HUES6 (cell line): Measurements from ENCODE around the gene FEZ2.

Source experiments
- H3K27ac ChIP-seq: 2 replicates; pipeline ENCODE4 v1.7.0; 2013; ENCODE audit warnings: low read depth, mild to moderate bottlenecking, low read length, inconsistent platforms
- H3K27me3 ChIP-seq: 2 replicates; pipeline ENCODE4 v1.6.1; 2013; ENCODE audit warnings: low read length; ENCODE audit not compliant: control insufficient read depth, insufficient read depth
- H3K36me3 ChIP-seq: 2 replicates; pipeline ENCODE4 v1.6.1; 2013; ENCODE audit warnings: low read length; ENCODE audit not compliant: control insufficient read depth, insufficient read depth
- H3K4me1 ChIP-seq: 2 replicates; pipeline ENCODE4 v1.6.1; 2013; ENCODE audit warnings: low read length; ENCODE audit not compliant: control insufficient read depth, insufficient read depth
- H3K4me3 ChIP-seq: 2 replicates; pipeline ENCODE4 v1.5.1; 2013; ENCODE audit warnings: low read depth, low read length
- H3K9ac ChIP-seq: one replicate; pipeline ENCODE4 v1.6.1; 2013; ENCODE audit warnings: mild to moderate bottlenecking, low read length
- H3K9me3 ChIP-seq: 2 replicates; pipeline ENCODE4 v1.6.1; 2013; ENCODE audit warnings: low read depth, low read length; ENCODE audit not compliant: control insufficient read depth, insufficient read depth

Gene FEZ2, protein sequence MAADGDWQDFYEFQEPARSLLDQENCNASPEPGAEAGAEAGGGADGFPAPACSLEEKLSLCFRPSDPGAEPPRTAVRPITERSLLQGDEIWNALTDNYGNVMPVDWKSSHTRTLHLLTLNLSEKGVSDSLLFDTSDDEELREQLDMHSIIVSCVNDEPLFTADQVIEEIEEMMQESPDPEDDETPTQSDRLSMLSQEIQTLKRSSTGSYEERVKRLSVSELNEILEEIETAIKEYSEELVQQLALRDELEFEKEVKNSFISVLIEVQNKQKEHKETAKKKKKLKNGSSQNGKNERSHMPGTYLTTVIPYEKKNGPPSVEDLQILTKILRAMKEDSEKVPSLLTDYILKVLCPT

GRCh38 chr2:36597532-36598377, at the start of gene FEZ2:
FEZ2 (minus strand) TSS chr2:36598168; CDS start chr2:36598142, 26 bp downstream.
- Histone ChIP-seq H3K9ac (peak within 1 kb of the TSS; percentile 39), H3K27me3 (peaks cover 14% of the 10 kb centered on the region), H3K4me1 (peaks cover 16% of the 10 kb centered on the region), H3K4me3 (peak within 1 kb of the TSS; percentile 74), H3K27ac (no peak within 1 kb of the TSS), H3K36me3 (peaks cover 4% of the 10 kb centered on the region; the same call in 1 of the 2 replicates), H3K9me3 (no peaks in the 10 kb centered on the region)

- no peak overlapping the region for H3K27ac ChIP-seq
- no peaks in the 10 kb centered on the region for H3K27me3 ChIP-seq
- no peaks in the 10 kb centered on the region for H3K4me1 ChIP-seq
- no peak overlapping the region for H3K9ac ChIP-seq
- no peaks in the 10 kb centered on the region for H3K36me3 ChIP-seq
- no peak overlapping the region for H3K4me3 ChIP-seq
- H3K9me3 ChIP-seq: peaks cover 14% of the 10 kb centered on the region
These were observed 37.1 kb upstream of the FEZ2 start for GRCh38 chr2:36634981-36635597.

DNA sequence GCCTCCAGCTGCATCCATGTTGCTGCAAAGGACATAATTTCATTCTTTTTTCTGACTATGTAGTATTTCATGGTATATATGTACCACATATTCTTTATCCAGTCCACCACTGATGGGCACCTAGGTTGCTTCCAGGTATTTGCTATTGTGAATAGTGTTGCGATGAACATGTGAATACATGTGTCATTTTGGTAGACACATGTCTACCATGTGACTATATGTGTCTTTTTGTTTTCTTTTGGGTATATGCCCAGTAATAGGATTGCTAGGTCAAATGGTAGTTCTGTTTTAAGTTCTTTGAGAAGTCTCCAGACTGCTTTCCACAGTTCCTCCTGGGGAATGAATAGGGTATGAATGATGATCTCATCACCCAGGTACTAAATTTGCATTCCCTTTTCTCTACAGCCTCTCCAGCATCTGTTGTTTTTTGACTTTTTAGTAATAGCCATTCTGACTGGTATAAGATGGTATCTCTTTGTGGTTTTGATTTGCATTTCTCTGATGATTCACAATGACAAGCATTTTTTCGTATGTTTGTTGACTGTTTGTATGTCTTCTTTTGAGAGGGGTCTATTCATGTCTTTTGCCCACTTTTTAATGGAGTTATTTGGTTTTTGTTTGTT, 35.6 kb upstream of the FEZ2 start:
- H3K36me3 ChIP-seq: no peaks in the 10 kb centered on the region
- H3K4me3 ChIP-seq: no peak overlapping the region
- H3K27me3 ChIP-seq: no peaks in the 10 kb centered on the region
- H3K9me3 ChIP-seq: peaks cover 14% of the 10 kb centered on the region
- H3K27ac ChIP-seq: no peak overlapping the region
- no peaks in the 10 kb centered on the region for H3K4me1 ChIP-seq
- no peak overlapping the region for H3K9ac ChIP-seq

DNA sequence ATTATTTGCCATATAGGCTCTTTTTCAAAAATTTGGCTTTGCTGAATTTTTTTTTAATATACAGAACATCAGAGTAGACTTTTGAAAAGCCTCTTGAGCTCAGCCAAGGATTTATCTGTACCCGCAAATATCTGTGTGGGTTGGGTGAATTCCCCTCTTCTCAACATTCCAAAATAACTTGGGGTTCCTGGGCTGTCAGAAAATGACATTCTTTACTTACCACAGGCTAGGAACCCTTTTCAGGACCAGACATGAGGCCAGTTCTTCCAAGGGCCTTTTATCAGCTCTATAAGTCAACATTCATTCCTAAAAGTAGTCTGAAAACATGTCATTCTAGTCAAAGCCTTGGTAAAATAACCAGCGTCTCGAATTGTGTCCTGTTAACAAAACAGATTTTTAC, 28.8 kb upstream of the FEZ2 start:
- Histone ChIP-seq H3K4me1 (no peaks in the 10 kb centered on the region), H3K27ac (no peak overlapping the region), H3K4me3 (no peak overlapping the region), H3K36me3 (no peaks in the 10 kb centered on the region), H3K9me3 (peaks cover 33% of the 10 kb centered on the region), H3K9ac (no peak overlapping the region), H3K27me3 (no peaks in the 10 kb centered on the region)

GRCh38 chr2:36626071-36626470, 28.1 kb upstream of the FEZ2 start:
- no peaks in the 10 kb centered on the region for H3K27me3 ChIP-seq
- no peak overlapping the region for H3K27ac ChIP-seq
- H3K36me3 ChIP-seq: no peaks in the 10 kb centered on the region
- H3K4me3 ChIP-seq: no peak overlapping the region
- H3K4me1 ChIP-seq: no peaks in the 10 kb centered on the region
- H3K9me3 ChIP-seq: peaks cover 26% of the 10 kb centered on the region
- H3K9ac ChIP-seq: no peak overlapping the region

GRCh38 chr2:36625304-36625703, 27.3 kb upstream of the FEZ2 start:
- H3K4me1 ChIP-seq: no peaks in the 10 kb centered on the region
- H3K9ac ChIP-seq: no peak overlapping the region
- H3K4me3 ChIP-seq: no peak overlapping the region
- H3K9me3 ChIP-seq: peaks cover 19% of the 10 kb centered on the region
- H3K27me3 ChIP-seq: no peaks in the 10 kb centered on the region
- no peaks in the 10 kb centered on the region for H3K36me3 ChIP-seq
- H3K27ac ChIP-seq: no peak overlapping the region

DNA sequence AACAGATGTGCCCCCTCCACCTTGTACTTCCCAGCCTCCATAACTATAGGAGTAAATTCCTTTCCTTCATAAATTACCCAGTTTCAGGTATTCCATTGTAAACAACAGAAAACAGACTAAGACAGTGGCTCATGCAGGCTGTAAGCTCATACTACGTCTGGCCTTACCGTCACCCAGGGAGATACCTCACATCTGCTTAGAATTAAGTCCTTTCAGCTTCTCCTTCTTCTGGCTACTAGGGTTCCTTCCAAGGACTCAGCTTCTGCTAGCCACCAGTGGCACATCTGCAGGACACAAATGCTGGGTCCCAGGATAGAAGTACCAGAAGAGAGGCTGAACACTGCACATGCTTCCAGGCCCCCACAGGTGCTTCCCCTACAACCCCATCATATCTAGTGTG, 22.4 kb upstream of the FEZ2 start:
- Histone ChIP-seq H3K9ac (no peak overlapping the region), H3K9me3 (peaks cover 9% of the 10 kb centered on the region), H3K27me3 (no peaks in the 10 kb centered on the region), H3K36me3 (no peaks in the 10 kb centered on the region), H3K4me3 (no peak overlapping the region), H3K27ac (no peak overlapping the region), H3K4me1 (peaks cover 21% of the 10 kb centered on the region)

DNA sequence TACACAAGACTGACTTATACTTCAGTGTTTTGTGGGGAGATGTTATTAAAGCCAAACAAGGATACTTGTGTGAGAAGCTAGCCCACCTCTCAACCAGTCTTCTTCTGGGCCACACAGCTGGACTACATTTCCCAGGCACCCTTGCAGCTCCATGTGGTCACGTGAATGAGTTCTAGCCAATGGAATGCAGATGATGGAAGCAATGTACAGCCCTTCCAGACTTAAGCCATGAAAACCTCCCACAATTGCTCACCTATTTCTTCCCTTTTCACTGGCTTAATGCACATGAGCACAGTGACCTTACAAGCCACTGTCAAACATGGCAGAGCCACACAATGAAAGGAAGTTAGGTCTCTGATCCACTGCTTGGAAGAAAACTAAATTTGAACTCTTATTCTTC, 20.4 kb upstream of the FEZ2 start:
- no peaks in the 10 kb centered on the region for H3K27me3 ChIP-seq
- no peak overlapping the region for H3K4me3 ChIP-seq
- no peak overlapping the region for H3K27ac ChIP-seq
- H3K4me1 ChIP-seq: peaks cover 36% of the 10 kb centered on the region
- H3K9me3 ChIP-seq: no peaks in the 10 kb centered on the region
- H3K36me3 ChIP-seq: no peaks in the 10 kb centered on the region
- no peak overlapping the region for H3K9ac ChIP-seq

GRCh38 chr2:36616947-36617346, 19.0 kb upstream of the FEZ2 start:
- no peaks in the 10 kb centered on the region for H3K36me3 ChIP-seq
- H3K4me3 ChIP-seq: no peak overlapping the region
- H3K27ac ChIP-seq: no peak overlapping the region
- H3K27me3 ChIP-seq: no peaks in the 10 kb centered on the region
- no peaks in the 10 kb centered on the region for H3K9me3 ChIP-seq
- peaks cover 36% of the 10 kb centered on the region for H3K4me1 ChIP-seq
- no peak overlapping the region for H3K9ac ChIP-seq

DNA sequence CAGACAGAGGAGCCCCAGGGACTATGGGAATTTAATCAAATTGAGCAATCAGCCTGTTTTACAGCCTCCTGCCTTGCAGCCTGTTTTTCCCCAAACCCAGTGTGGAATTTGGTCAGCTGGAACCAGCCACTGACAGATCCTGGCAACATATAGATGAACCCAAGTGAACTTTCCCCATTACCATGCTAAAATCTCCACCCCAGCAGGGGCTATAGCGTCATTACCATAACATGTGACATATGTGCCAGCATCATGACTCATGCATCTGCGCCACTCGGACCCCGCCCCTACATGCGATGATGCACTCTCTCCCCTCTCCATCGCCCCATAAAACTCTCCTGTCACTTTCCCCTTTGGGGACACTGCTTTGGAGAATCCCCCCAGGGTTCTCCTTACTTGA, 17.3 kb upstream of the FEZ2 start:
- no peaks in the 10 kb centered on the region for H3K9me3 ChIP-seq
- H3K9ac ChIP-seq: no peak overlapping the region
- H3K36me3 ChIP-seq: no peaks in the 10 kb centered on the region
- H3K27ac ChIP-seq: no peak overlapping the region
- H3K4me3 ChIP-seq: no peak overlapping the region
- peaks cover 36% of the 10 kb centered on the region for H3K4me1 ChIP-seq
- no peaks in the 10 kb centered on the region for H3K27me3 ChIP-seq
